Hepatic stellate cell (primary cell): Measurements from ENCODE around the gene RAB6B.

Experiments
- DNase-seq: peaks from one replicate; pipeline ENCODE4 v3.0.0; 2011; ENCODE audit warnings: low spot score

Gene RAB6B

GRCh38 chr3:133930341-133930933 is 34.8 kb upstream of the RAB6B start:
- DNase-seq, result peak; percentile 58

GRCh38 chr3:133928903-133929607 is 33.4 kb upstream of the RAB6B start:
- DNase-seq, result no peak

- no peak for DNase-seq
Observed at GRCh38 chr3:133928136-133928893, 32.6 kb upstream of the RAB6B start.

- peak; percentile 69 for DNase-seq
Observed at GRCh38 chr3:133927540-133928066, 31.9 kb upstream of the RAB6B start.

GRCh38 chr3:133926736-133927539 is 31.3 kb upstream of the RAB6B start:
- no peak for DNase-seq

- no peak for DNase-seq
Observed at GRCh38 chr3:133925960-133926735, 30.5 kb upstream of the RAB6B start.

GRCh38 chr3:133924041-133924440 is 28.4 kb upstream of the RAB6B start:
- no peak for DNase-seq

- no peak for DNase-seq
Observed at GRCh38 chr3:133921592-133921991, 25.9 kb upstream of the RAB6B start.

- no peak for DNase-seq
Observed at GRCh38 chr3:133917144-133917543, 21.5 kb upstream of the RAB6B start.

GRCh38 chr3:133915685-133916658 is 20.3 kb upstream of the RAB6B start:
- no peak for DNase-seq

- DNase-seq, result no peak
Observed at GRCh38 chr3:133914839-133915600, 19.3 kb upstream of the RAB6B start.

GRCh38 chr3:133910422-133910821 is 14.7 kb upstream of the RAB6B start:
- DNase-seq, result no peak

GRCh38 chr3:133905376-133905775 is 9.7 kb upstream of the RAB6B start:
- no peak for DNase-seq

GRCh38 chr3:133901847-133902246 is 6.2 kb upstream of the RAB6B start:
- DNase-seq, result no peak

- no peak for DNase-seq
Observed at GRCh38 chr3:133901083-133901482, 5.4 kb upstream of the RAB6B start.

- DNase-seq, result no peak
Observed at GRCh38 chr3:133899311-133899710, 3.6 kb upstream of the RAB6B start.

- DNase-seq, result no peak
Observed at GRCh38 chr3:133897547-133897946, 1.9 kb upstream of the RAB6B start.

GRCh38 chr3:133896002-133896761 is 500 bp upstream of the RAB6B start:
- DNase-seq, result no peak
